Gastrocnemius medialis (tissue), 4 donors: Measurements from ENCODE around the gene STX3. TPM values are rescaled to one million over a fixed set of nuclear protein-coding genes. Genes with fewer than 3 reads are reported as not detected.
A peak's percentile ranks its signal among the peaks of the same experiment; 100 is the strongest.
"Not testable (repeated sequence)": the region's sequence is repeated elsewhere in the genome, so short reads cannot be mapped to it uniquely, and the experiment has no call there.

Source experiments
- ATAC-seq, 2 donors: fragments of 150-250 bp; one replicate each; pipeline ENCODE4 v1.9.1; 2016
- DNase-seq, 2 donors: peaks; one replicate each; pipeline ENCODE4 v3.0.0-alpha.2; 2019
- H3K27ac ChIP-seq, 4 donors: fragments of 200-600 bp; sonication (generic); 1 replicate in 1 of 4; 2 replicates in 3 of 4; pipeline ENCODE4 v1.5.1; 2016 to 2018; ENCODE audit warnings: mild to moderate bottlenecking in 2 of 4, moderate library complexity in 1 of 4
- H3K27me3 ChIP-seq, 3 donors: fragments of 200-600 bp; sonication (generic) in 2 of 3; 1 replicate in 1 of 3; 2 replicates in 2 of 3; pipeline versions ENCODE4 v1.5.1 to v1.6.0; 2016 to 2019; ENCODE audit warnings: mild to moderate bottlenecking in 1 of 3, moderate library complexity in 1 of 3
- H3K36me3 ChIP-seq, 2 donors: fragments of 200-600 bp; sonication (generic) in 1 of 2; one replicate each; pipeline ENCODE4 v1.5.1; 2017 to 2018
- H3K4me1 ChIP-seq, 2 donors: fragments of 200-600 bp; sonication (generic) in 1 of 2; one replicate each; pipeline ENCODE4 v1.5.1; 2016 to 2017; ENCODE audit warnings: mild to moderate bottlenecking in 2 of 2
- H3K4me3 ChIP-seq, 4 donors: fragments of 200-600 bp; sonication (generic) in 3 of 4; 1 replicate in 1 of 4; 2 replicates in 3 of 4; pipeline ENCODE4 v1.5.1; 2016 to 2019; ENCODE audit warnings: mild to moderate bottlenecking in 2 of 4
- H3K9me3 ChIP-seq, 3 donors: fragments of 200-600 bp; sonication (generic) in 2 of 3; 1 replicate in 1 of 3; 2 replicates in 2 of 3; pipeline ENCODE4 v1.5.1; 2016 to 2019
- CTCF ChIP-seq, 5 experiments: fragments of 450-650 bp in 3 of 5; fragments of 200-600 bp in 2 of 5; sonication (generic) in 2 of 5; IDR thresholded peaks in 4 of 5; conservative IDR thresholded peaks in 1 of 5; 1 replicate in 4 of 5; 2 replicates in 1 of 5; pipeline ENCODE4 v1.5.1; 2016 to 2019; ENCODE audit warnings: antibody characterized with exemption in 5 of 5, mild to moderate bottlenecking in 3 of 5, moderate library complexity in 3 of 5
- POLR2A ChIP-seq, 2 donors: fragments of 450-650 bp; IDR thresholded peaks; one replicate each; pipeline ENCODE4 v1.6.1; 2017; ENCODE audit warnings: antibody characterized with exemption in 2 of 2, mild to moderate bottlenecking in 2 of 2, moderate library complexity in 2 of 2
- in situ Hi-C, 4 donors: fragments of 200-750 bp; cut with MboI; loops; one replicate each; pipeline versions ENCODE4 v1.15.0 to v1.8.0; 2017; ENCODE audit warnings: low sequenced_read_pairs in 4 of 4
- intact Hi-C: fragments of 100-400 bp; cut with DNase I; formaldehyde crosslinking; loops from one replicate; pipeline ENCODE4 v1.15.1; 2023; ENCODE audit warnings: low total_unique reads
- total RNA-seq, 4 donors: library from RNA; depleted of rRNA; stranded (reverse); fragments of >200 nt; gene quantifications; one replicate each; pipeline versions ENCODE4 v1.1.0 to v1.2.3, GENCODE V29; 2016

Gene STX3
- total RNA-seq, 4 donors from 2014 or later = 8.3 to 23.4 (median 15.8) TPM

- Histone ChIP-seq H3K4me1 (peaks cover 0 to 5% of the 10 kb centered on the region in 2 donors), H3K4me3 (no peak overlapping the region), H3K27me3 (no peaks in the 10 kb centered on the region), H3K9me3 (no peaks in the 10 kb centered on the region), H3K27ac (no peak overlapping the region), H3K36me3 (peaks cover 0 to 22% of the 10 kb centered on the region in 2 donors)
- in situ Hi-C loops (loop anchor here in 1 of 4 donors (10.0 kb wide), 1 partner anchor 62 kb away; the partner anchor contains the start of gene OR10V1), intact Hi-C loops (no loop called here)
- TF ChIP-seq CTCF (IDR thresholded peaks at IDR 0.05 in 4 of 5, conservative IDR thresholded peaks at IDR 0.05 in 1 of 5) (no peak), POLR2A (IDR thresholded peaks at IDR 0.05) (no peak)
- ATAC-seq = no peak
- no peak for DNase-seq
Observed at GRCh38 chr11:59777104-59777503, 21.9 kb downstream of the STX3 start.

- no peaks in the 10 kb centered on the region for H3K27me3 ChIP-seq
- no peak for TF ChIP-seq POLR2A (IDR thresholded peaks at IDR 0.05)
- DNase-seq (peak in 1 of 2 donors; percentile 40), ATAC-seq (peak; percentile 39 to 84)
- no peaks in the 10 kb centered on the region for H3K4me1 ChIP-seq
- no peak overlapping the region for H3K4me3 ChIP-seq
- intact Hi-C loops = no loop called here
- in situ Hi-C loops = loop anchor here in 1 of 4 donors (10.0 kb wide), 1 partner anchor 63 kb away; the partner anchor contains the start of gene OR10V1
- H3K36me3 ChIP-seq = peaks cover 0 to 21% of the 10 kb centered on the region in 2 donors
- no peaks in the 10 kb centered on the region for H3K9me3 ChIP-seq
- no peak overlapping the region for H3K27ac ChIP-seq
Observed at GRCh38 chr11:59778122-59778521, 22.9 kb downstream of the STX3 start.

- H3K27ac ChIP-seq = no peak overlapping the region
- DNase-seq = no peak
- in situ Hi-C loops (loop anchor here in 1 of 4 donors (10.0 kb wide), 1 partner anchor 65 kb away; the partner anchor contains the start of gene OR10V1), intact Hi-C loops (no loop called here)
- H3K36me3 ChIP-seq = peaks cover 0 to 7% of the 10 kb centered on the region in 2 donors
- TF ChIP-seq CTCF (IDR thresholded peaks at IDR 0.05 in 4 of 5, conservative IDR thresholded peaks at IDR 0.05 in 1 of 5) (no peak), POLR2A (IDR thresholded peaks at IDR 0.05) (no peak)
- H3K4me3 ChIP-seq = no peak overlapping the region
- no peaks in the 10 kb centered on the region for H3K27me3 ChIP-seq
- no peaks in the 10 kb centered on the region for H3K4me1 ChIP-seq
- ATAC-seq = no peak
- no peaks in the 10 kb centered on the region for H3K9me3 ChIP-seq
Observed at GRCh38 chr11:59779487-59779886, 24.3 kb downstream of the STX3 start.

GRCh38 chr11:59782080-59782479, 26.9 kb downstream of the STX3 start:
- H3K27ac ChIP-seq = no peak overlapping the region
- DNase-seq (no peak), ATAC-seq (no peak)
- peaks cover 0 to 6% of the 10 kb centered on the region in 2 donors for H3K4me1 ChIP-seq
- intact Hi-C loops (no loop called here), in situ Hi-C loops (no loop called here)
- H3K27me3 ChIP-seq = no peaks in the 10 kb centered on the region
- H3K9me3 ChIP-seq = no peaks in the 10 kb centered on the region
- no peak for TF ChIP-seq POLR2A (IDR thresholded peaks at IDR 0.05)
- no peak for TF ChIP-seq CTCF (IDR thresholded peaks at IDR 0.05 in 4 of 5, conservative IDR thresholded peaks at IDR 0.05 in 1 of 5)
- no peaks in the 10 kb centered on the region for H3K36me3 ChIP-seq
- H3K4me3 ChIP-seq = no peak overlapping the region

- ATAC-seq (no peak), DNase-seq (no peak)
- no peak overlapping the region for H3K27ac ChIP-seq
- in situ Hi-C loops = no loop called here
- no peaks in the 10 kb centered on the region for H3K9me3 ChIP-seq
- intact Hi-C loops = no loop called here
- TF ChIP-seq CTCF (IDR thresholded peaks at IDR 0.05 in 4 of 5, conservative IDR thresholded peaks at IDR 0.05 in 1 of 5) (no peak), POLR2A (IDR thresholded peaks at IDR 0.05) (no peak)
- H3K36me3 ChIP-seq = peaks cover 0 to 1% of the 10 kb centered on the region in 2 donors
- peaks cover 0 to 8% of the 10 kb centered on the region in 2 donors for H3K4me1 ChIP-seq
- H3K27me3 ChIP-seq = no peaks in the 10 kb centered on the region
- no peak overlapping the region for H3K4me3 ChIP-seq
Observed at GRCh38 chr11:59783632-59784090, 28.5 kb downstream of the STX3 start.

- H3K27ac ChIP-seq, intact Hi-C loops, ATAC-seq, H3K4me3 ChIP-seq, H3K27me3 ChIP-seq, H3K4me1 ChIP-seq, in situ Hi-C loops, DNase-seq, H3K36me3 ChIP-seq, H3K9me3 ChIP-seq: not testable (repeated sequence)
Observed at GRCh38 chr11:59784441-59784840, 29.3 kb downstream of the STX3 start.
